VCaP (cell line): ENCODE data around the gene SLC4A5.
"Not testable (repeated sequence)": the region's sequence is repeated elsewhere in the genome, so short reads cannot be mapped to it uniquely, and the experiment has no call there.

Source experiments
- H3K27ac ChIP-seq: fragments of 450-650 bp; 2 replicates; pipeline ENCODE4 v1.5.1; 2017
- CTCF ChIP-seq: fragments of 450-650 bp; conservative IDR thresholded peaks from 2 replicates; pipeline ENCODE4 v1.5.1; 2017; ENCODE audit warnings: mild to moderate bottlenecking, moderate library complexity

The SLC4A5 gene

GRCh38 chr2:74347303-74347702 is 4.1 kb upstream of the SLC4A5 start:
- no peak for TF ChIP-seq CTCF
- peak overlapping the region; percentile 22; the same call in 1 of the 2 replicates for H3K27ac ChIP-seq

GRCh38 chr2:74345272-74345943 is 2.2 kb upstream of the SLC4A5 start:
- TF ChIP-seq CTCF, result no peak
- H3K27ac ChIP-seq, result no peak overlapping the region

DNA sequence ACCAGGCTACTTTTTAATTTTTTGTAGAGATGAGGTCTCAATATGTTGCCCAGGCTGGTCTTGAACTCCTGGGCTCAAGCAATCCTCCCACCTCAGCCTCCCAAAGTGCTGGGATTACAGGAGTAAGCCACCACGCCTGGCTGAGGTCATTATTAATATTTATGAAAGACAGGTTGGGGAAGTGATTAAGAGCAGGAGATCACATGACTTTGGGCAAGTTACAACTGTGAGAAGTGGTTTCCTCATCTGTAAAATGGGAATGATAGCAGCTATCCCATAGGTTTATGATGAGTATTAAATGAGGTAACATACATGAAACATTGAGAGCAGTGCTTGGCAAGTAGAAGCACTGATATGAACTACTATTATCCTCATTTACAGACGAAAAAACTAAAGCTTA is 7.0 kb downstream of the SLC4A5 start:
- not testable (repeated sequence) for H3K27ac ChIP-seq

DNA sequence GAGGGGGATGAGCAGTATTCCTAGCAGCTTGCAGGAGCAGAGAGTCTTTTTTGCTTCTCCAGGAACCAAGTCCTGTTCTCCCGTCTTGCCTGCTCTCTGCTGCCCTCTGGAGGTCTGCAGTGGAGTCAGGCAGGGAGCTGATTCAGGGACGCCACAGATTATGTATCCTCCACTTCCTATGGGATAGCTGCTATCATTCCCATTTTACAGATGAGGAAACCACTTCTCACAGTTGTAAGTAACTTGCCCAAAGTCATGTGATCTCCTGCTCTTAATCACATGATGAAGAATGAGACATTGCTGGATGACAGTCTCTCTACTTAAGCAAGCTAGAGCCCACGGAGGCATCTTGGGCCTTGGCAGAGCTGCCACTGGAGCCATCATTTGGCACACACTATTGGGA is 8.3 kb downstream of the SLC4A5 start:
- TF ChIP-seq CTCF, result peak; percentile 98
- H3K27ac ChIP-seq, result no peak overlapping the region

DNA sequence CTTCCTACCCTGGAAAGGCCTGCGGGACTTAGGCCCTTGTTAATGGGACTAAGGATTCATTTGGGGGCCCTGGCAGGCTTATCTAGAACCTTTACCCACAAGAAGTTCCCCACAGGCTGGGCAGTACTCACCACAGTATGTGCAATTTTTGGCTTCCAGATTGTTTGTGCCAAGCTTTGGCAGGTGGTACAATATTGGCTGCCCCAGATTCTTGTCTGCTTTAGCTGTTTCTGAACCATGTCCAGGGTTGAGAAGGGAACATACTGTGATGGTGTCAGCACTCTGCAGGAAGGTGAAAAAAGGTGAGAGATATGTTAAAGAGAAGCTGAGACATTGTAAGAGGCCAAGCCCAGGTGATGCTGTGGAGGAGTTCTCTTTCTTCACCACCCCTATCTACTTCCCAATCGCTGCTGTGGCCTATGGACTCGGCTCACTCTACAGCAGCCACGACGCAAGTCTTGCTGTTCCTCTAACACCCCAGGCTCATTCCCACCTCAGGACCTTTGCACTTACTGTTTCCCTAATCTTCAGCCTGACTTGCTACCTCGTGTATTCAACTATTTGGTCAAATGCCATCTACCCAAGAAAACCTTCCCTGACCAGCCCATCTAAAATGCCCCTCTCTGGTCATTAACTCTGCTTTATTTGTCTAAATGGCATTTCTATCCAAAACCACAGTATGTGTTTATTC is 9.2 kb downstream of the SLC4A5 start:
- TF ChIP-seq CTCF, result no peak

DNA sequence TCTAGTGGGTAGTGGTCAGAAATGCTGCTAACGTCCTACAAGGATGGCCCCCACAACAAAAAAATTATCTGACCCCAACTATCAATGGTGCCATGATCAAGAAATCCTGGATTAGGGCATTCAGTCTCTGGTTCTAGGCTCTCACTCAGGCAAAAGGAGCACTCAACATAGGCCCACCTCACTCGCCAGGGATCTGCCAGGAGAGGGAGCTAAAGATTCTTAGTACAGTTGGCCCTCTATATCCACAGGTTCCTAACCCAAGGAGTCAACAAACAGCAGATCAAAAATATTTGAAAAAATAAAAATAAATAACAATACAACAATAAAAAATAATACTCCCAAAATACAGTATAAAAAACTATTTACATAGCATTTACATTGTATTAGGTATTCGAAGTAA is 10.0 kb downstream of the SLC4A5 start:
- peak; percentile 43 for TF ChIP-seq CTCF
- H3K27ac ChIP-seq, result no peak overlapping the region

More for the DNA sequence above, 9.2 kb downstream of the SLC4A5 start:
- no peak overlapping the region for H3K27ac ChIP-seq

- no peak for TF ChIP-seq CTCF
These were observed 10.6 kb downstream of the SLC4A5 start for GRCh38 chr2:74332550-74333174.

GRCh38 chr2:74328573-74328972 is 14.6 kb downstream of the SLC4A5 start:
- no peak overlapping the region for H3K27ac ChIP-seq
- no peak for TF ChIP-seq CTCF

More at GRCh38 chr2:74332550-74333174, 10.6 kb downstream of the SLC4A5 start:
- no peak overlapping the region for H3K27ac ChIP-seq
